Loucy (cell line): Measurements from ENCODE around the gene COX6B2.

Experiments
- H2AFZ ChIP-seq: fragments of 200-600 bp; sonication (generic); 2 replicates; pipeline ENCODE4 v1.6.0; 2016; ENCODE audit warnings: antibody characterized with exemption, mild to moderate bottlenecking, low read length, moderate library complexity
- H3F3A ChIP-seq: fragments of 200-600 bp; 2 replicates; pipeline ENCODE4 v1.6.0; 2016; ENCODE audit warnings: antibody characterized with exemption, low read depth, mild to moderate bottlenecking
- H3K27me3 ChIP-seq: fragments of 200-600 bp; sonication (generic); 2 replicates; pipeline ENCODE4 v1.6.1; 2014; ENCODE audit warnings: low read length, mild to moderate bottlenecking; ENCODE audit not compliant: insufficient read depth, poor library complexity, severe bottlenecking
- H3K36me3 ChIP-seq: fragments of 200-600 bp; sonication (generic); 2 replicates; pipeline ENCODE4 v1.6.1; 2016; ENCODE audit warnings: low read length; ENCODE audit not compliant: insufficient read depth
- H3K4me1 ChIP-seq: fragments of 200-600 bp; sonication (generic); 2 replicates; pipeline ENCODE4 v1.5.1; 2014; ENCODE audit warnings: low read length, mild to moderate bottlenecking; ENCODE audit not compliant: insufficient read depth, poor library complexity, severe bottlenecking
- H3K4me2 ChIP-seq: fragments of 200-600 bp; sonication (generic); 2 replicates; pipeline ENCODE4 v1.6.0; 2014; ENCODE audit warnings: antibody characterized with exemption, low read length, low read depth, mild to moderate bottlenecking; ENCODE audit not compliant: poor library complexity, severe bottlenecking
- H3K4me3 ChIP-seq: fragments of 200-600 bp; sonication (generic); 2 replicates; pipeline ENCODE4 v1.5.1; 2014; ENCODE audit warnings: low read length, mild to moderate bottlenecking, mixed read lengths; ENCODE audit not compliant: poor library complexity, severe bottlenecking
- H3K79me2 ChIP-seq: fragments of 200-600 bp; sonication (generic); 2 replicates; pipeline ENCODE4 v1.6.1; 2014; ENCODE audit warnings: low read length; ENCODE audit not compliant: insufficient read depth
- H3K9ac ChIP-seq: fragments of 200-600 bp; sonication (generic); 2 replicates; pipeline ENCODE4 v1.6.0; 2014; ENCODE audit warnings: mild to moderate bottlenecking, low read depth, low read length, moderate library complexity; ENCODE audit not compliant: poor library complexity, severe bottlenecking
- H3K9me2 ChIP-seq: fragments of 200-600 bp; sonication (generic); replicated peaks from 2 replicates; pipeline ENCODE4 v1.6.1; 2016; ENCODE audit warnings: low read depth, low read length, mixed read lengths
- H3K9me3 ChIP-seq: fragments of 200-600 bp; sonication (generic); 2 replicates; pipeline ENCODE4 v1.6.1; 2014; ENCODE audit warnings: mild to moderate bottlenecking, antibody characterized with exemption, low read length, low read depth; ENCODE audit not compliant: insufficient read depth
- H4K20me1 ChIP-seq: fragments of 200-600 bp; sonication (generic); 2 replicates; pipeline ENCODE4 v1.6.0; 2014; ENCODE audit warnings: antibody characterized with exemption, low read length, mild to moderate bottlenecking; ENCODE audit not compliant: insufficient read depth, poor library complexity, severe bottlenecking
- EZH2phosphoT487 ChIP-seq: fragments of 200-600 bp; IDR thresholded peaks from 2 replicates; pipeline ENCODE4 v1.6.1; 2018; ENCODE audit warnings: antibody characterized with exemption, mild to moderate bottlenecking, moderate library complexity, borderline replicate concordance
- TF ChIP-seq, protein P1 (sequence below): fragments of 200-600 bp; sonication (generic); conservative IDR thresholded peaks from 2 replicates; pipeline ENCODE4 v1.5.1; 2014; ENCODE audit warnings: mild to moderate bottlenecking, antibody characterized with exemption, low read length

COX6B2 gene

DNA sequence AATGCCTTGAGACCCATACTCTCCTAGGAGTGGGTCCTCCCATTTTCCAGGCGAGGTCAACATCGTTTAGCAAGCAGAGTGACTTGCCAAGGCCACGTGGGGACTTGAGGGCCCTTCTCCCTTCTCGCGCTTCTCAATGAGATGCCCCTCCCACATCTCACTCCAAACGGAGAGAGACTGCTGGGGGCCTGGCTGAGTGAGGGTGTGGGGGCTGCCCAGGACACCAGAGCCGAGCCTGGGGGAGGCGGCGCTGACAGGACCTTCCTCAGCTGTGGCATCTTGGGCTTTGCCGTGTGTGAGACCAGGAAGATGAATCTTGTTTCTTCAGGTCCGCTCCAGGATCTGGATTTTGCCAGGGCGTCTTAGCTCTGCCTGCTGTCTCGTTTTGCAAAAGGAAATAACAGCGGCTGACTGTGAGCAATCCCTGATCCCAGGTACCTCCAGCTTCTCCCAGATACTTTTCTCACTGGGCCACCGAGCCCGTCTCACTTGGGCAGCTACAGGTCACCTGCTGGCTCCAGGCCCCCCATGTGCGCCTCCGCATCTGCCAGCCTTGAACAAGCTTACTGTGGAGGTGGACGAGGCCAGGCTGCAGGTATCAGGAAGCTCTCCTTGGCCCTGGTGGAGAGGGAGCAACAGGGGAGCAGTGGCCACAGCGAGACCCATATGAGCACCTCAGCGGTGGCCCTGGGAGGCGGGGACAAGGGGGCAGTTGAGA is 6.0 kb downstream of the COX6B2 start:
- no peaks in the 10 kb centered on the region for H4K20me1 ChIP-seq
- no peaks in the 10 kb centered on the region for H3K9me3 ChIP-seq
- no peak overlapping the region for H2AFZ ChIP-seq
- no peaks in the 10 kb centered on the region for H3K79me2 ChIP-seq
- H3K27me3 ChIP-seq = no peaks in the 10 kb centered on the region
- no peak for TF ChIP-seq EZH2phosphoT487
- TF ChIP-seq, protein P1, sequence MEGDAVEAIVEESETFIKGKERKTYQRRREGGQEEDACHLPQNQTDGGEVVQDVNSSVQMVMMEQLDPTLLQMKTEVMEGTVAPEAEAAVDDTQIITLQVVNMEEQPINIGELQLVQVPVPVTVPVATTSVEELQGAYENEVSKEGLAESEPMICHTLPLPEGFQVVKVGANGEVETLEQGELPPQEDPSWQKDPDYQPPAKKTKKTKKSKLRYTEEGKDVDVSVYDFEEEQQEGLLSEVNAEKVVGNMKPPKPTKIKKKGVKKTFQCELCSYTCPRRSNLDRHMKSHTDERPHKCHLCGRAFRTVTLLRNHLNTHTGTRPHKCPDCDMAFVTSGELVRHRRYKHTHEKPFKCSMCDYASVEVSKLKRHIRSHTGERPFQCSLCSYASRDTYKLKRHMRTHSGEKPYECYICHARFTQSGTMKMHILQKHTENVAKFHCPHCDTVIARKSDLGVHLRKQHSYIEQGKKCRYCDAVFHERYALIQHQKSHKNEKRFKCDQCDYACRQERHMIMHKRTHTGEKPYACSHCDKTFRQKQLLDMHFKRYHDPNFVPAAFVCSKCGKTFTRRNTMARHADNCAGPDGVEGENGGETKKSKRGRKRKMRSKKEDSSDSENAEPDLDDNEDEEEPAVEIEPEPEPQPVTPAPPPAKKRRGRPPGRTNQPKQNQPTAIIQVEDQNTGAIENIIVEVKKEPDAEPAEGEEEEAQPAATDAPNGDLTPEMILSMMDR = no peak
- no peak overlapping the region for H3K9ac ChIP-seq
- H3K9me2 ChIP-seq = no peaks in the 10 kb centered on the region
- H3K4me2 ChIP-seq = no peak overlapping the region
- no peaks in the 10 kb centered on the region for H3F3A ChIP-seq
- no peaks in the 10 kb centered on the region for H3K4me1 ChIP-seq
- no peaks in the 10 kb centered on the region for H3K36me3 ChIP-seq
- H3K4me3 ChIP-seq = no peak overlapping the region

DNA sequence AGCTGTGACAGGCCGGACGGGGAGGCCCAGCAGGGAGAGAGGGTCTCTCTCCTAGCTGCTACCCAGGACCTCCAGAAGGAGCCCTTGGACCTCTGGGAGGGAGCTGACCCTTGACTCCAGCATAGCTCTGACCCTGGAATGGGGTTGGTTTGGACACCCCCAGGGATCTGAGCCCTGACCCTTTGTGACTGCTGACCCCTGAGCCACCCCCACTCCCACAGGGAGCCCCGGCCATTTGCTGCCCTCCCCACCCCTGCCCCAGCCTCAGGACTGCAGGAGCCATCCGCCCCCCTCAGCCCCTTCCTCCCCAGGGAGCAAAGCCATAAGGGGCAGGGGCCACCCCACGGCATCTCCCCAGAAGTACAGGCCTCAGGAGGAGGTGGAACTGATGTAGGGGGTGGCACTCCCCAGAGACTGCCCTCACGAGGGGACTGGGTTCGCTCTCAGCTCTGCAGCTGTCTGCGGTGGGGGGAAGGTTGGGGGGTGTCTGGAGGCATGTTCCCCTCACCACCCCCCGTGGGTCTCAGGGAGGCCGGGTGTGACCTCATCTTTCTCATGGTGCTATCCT is 7.0 kb downstream of the COX6B2 start:
- H4K20me1 ChIP-seq = peaks cover 1% of the 10 kb centered on the region
- no peaks in the 10 kb centered on the region for H3K27me3 ChIP-seq
- H3K4me1 ChIP-seq = no peaks in the 10 kb centered on the region
- H3K9me3 ChIP-seq = no peaks in the 10 kb centered on the region
- H3K79me2 ChIP-seq = peaks cover 6% of the 10 kb centered on the region; the same call in 1 of the 2 replicates
- no peaks in the 10 kb centered on the region for H3F3A ChIP-seq
- H3K4me2 ChIP-seq = no peak overlapping the region
- H3K36me3 ChIP-seq = no peaks in the 10 kb centered on the region
- no peak overlapping the region for H3K9ac ChIP-seq
- no peak for TF ChIP-seq EZH2phosphoT487
- TF ChIP-seq, protein P1 = no peak
- no peak overlapping the region for H3K4me3 ChIP-seq
- H3K9me2 ChIP-seq = no peaks in the 10 kb centered on the region
- no peak overlapping the region for H2AFZ ChIP-seq

DNA sequence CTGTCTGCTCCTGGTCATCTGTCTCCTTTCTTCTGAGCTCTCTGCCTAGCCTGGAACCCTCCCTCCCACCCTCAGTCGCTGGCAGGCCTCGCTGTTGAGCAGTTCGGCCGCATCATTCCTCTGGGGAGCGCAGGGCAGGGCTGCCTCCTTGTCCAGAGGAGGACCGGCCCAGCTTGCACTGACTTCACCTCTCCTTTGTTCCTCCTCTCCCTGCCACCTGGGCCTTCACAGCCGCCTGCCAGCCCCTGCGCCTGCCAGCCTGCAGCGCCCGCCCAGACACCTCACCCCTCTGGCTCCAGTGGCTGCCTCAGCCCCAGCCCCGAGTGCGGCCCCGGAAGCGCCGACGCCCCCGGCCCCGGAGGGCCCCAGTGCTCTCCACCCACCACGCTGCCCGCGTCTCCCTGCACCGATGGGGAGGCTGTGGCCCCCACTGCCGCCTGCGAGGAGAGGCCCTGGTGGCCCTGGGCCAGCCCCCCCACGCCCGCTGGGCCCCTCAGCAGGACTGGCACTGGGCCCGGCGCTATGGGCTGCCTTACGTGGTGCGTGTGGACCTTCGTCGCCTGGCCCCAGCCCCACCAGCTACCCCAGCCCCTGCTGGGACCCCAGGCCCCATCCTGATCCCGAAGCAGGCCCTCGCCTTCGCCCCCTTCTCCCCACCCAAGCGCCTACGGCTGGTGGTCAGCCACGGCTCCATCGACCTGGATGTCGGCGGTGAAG is 7.6 kb downstream of the COX6B2 start:
- no peaks in the 10 kb centered on the region for H3K27me3 ChIP-seq
- H4K20me1 ChIP-seq = peaks cover 7% of the 10 kb centered on the region
- no peak overlapping the region for H3K9ac ChIP-seq
- no peaks in the 10 kb centered on the region for H3K36me3 ChIP-seq
- no peaks in the 10 kb centered on the region for H3F3A ChIP-seq
- TF ChIP-seq, protein P1 = no peak
- no peak for TF ChIP-seq EZH2phosphoT487
- H3K9me2 ChIP-seq = no peaks in the 10 kb centered on the region
- H2AFZ ChIP-seq = no peak overlapping the region
- no peak overlapping the region for H3K4me3 ChIP-seq
- H3K4me2 ChIP-seq = no peak overlapping the region
- H3K4me1 ChIP-seq = peaks cover 3% of the 10 kb centered on the region
- peaks cover 12% of the 10 kb centered on the region for H3K79me2 ChIP-seq
- H3K9me3 ChIP-seq = no peaks in the 10 kb centered on the region
